ENCODE results near the gene CLN6.
"Not testable (repeated sequence)": the region's sequence is repeated elsewhere in the genome, so short reads cannot be mapped to it uniquely, and the experiment has no call there.

The CLN6 gene

GRCh38 chr15:68224108-68224507 lies 5.4 kb downstream of the CLN6 start:
- no peak for DNase-seq (ENCODE audit: low spot score)
- in situ Hi-C loops (cut with MboI; ENCODE audit: low sequenced_read_pairs, unreplicated experiment): no loop called here
- no peak for TF ChIP-seq CTCF (IDR thresholded peaks at IDR 0.05; ENCODE audit: borderline replicate concordance, control extremely low read depth, extremely low read depth, insufficient read depth, missing control alignments)

DNA sequence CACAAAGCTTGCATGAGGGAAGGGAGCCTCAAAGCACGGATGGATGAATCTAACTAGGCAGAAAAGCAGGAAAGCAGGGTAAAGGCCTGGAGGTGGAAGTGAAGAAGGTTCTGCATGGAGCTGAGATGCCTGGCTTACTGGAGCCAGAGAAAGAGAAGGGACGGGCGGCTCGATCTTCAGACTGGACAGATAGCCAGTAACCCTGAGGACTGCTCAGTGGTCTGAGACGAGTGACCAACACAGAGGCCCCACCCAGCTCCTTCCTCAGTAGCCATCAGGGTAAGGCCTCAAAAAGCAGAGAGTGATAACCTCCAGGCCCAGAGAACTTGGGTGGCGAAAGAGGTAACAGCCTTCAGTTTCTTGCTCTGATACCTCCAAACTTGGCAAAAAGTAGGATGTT lies 6.4 kb downstream of the CLN6 start:
- TF ChIP-seq CTCF (IDR thresholded peaks at IDR 0.05; ENCODE audit: borderline replicate concordance, control extremely low read depth, extremely low read depth, insufficient read depth, missing control alignments): no peak
- in situ Hi-C loops (cut with MboI; ENCODE audit: low sequenced_read_pairs, unreplicated experiment): no loop called here
- no peak for DNase-seq (ENCODE audit: low spot score)

GRCh38 chr15:68222432-68222743 lies 7.1 kb downstream of the CLN6 start:
- in situ Hi-C loops (cut with MboI; ENCODE audit: low sequenced_read_pairs, unreplicated experiment): not testable (repeated sequence)

GRCh38 chr15:68221530-68222431 lies 7.7 kb downstream of the CLN6 start:
- DNase-seq (ENCODE audit: low spot score); in situ Hi-C loops (cut with MboI; ENCODE audit: low sequenced_read_pairs, unreplicated experiment): not testable (repeated sequence)

More at GRCh38 chr15:68222432-68222743, 7.1 kb downstream of the CLN6 start:
- DNase-seq (ENCODE audit: low spot score): not testable (repeated sequence)

- no peak for DNase-seq (ENCODE audit: low spot score)
- no peak for TF ChIP-seq CTCF (IDR thresholded peaks at IDR 0.05; ENCODE audit: borderline replicate concordance, control extremely low read depth, extremely low read depth, insufficient read depth, missing control alignments)
- in situ Hi-C loops (cut with MboI; ENCODE audit: low sequenced_read_pairs, unreplicated experiment): no loop called here
These were observed 8.6 kb downstream of the CLN6 start for GRCh38 chr15:68220967-68221366.

- in situ Hi-C loops (cut with MboI; ENCODE audit: low sequenced_read_pairs, unreplicated experiment): no loop called here
- DNase-seq (ENCODE audit: low spot score): no peak
- TF ChIP-seq CTCF (IDR thresholded peaks at IDR 0.05; ENCODE audit: borderline replicate concordance, control extremely low read depth, extremely low read depth, insufficient read depth, missing control alignments): no peak
These were observed 9.0 kb downstream of the CLN6 start for GRCh38 chr15:68220489-68220888.

GRCh38 chr15:68218847-68219798 lies 10.4 kb downstream of the CLN6 start:
- DNase-seq (ENCODE audit: low spot score): no peak
- no peak for TF ChIP-seq CTCF (IDR thresholded peaks at IDR 0.05; ENCODE audit: borderline replicate concordance, control extremely low read depth, extremely low read depth, insufficient read depth, missing control alignments)
- in situ Hi-C loops (cut with MboI; ENCODE audit: low sequenced_read_pairs, unreplicated experiment): no loop called here

Measured in GM13976 (cell line).